GM12873 (cell line): ENCODE results near the gene SPRTN.

Source experiments
- CTCF ChIP-seq: IDR thresholded peaks from 2 replicates; pipeline ENCODE4 v1.5.1; 2012; ENCODE audit warnings: low read depth, mild to moderate bottlenecking, moderate library complexity, low read length, control low read depth; ENCODE audit not compliant: insufficient read depth; ENCODE audit errors: missing control alignments

Gene SPRTN

GRCh38 chr1:231326248-231326647, 11.8 kb upstream of the SPRTN start:
- TF ChIP-seq CTCF: no peak

- TF ChIP-seq CTCF: no peak
These were observed 10.5 kb upstream of the SPRTN start for GRCh38 chr1:231327617-231328016.

GRCh38 chr1:231329483-231329882, 8.6 kb upstream of the SPRTN start:
- no peak for TF ChIP-seq CTCF

GRCh38 chr1:231332761-231333160, 5.3 kb upstream of the SPRTN start:
- no peak for TF ChIP-seq CTCF

GRCh38 chr1:231334079-231334666, 3.9 kb upstream of the SPRTN start:
- no peak for TF ChIP-seq CTCF

GRCh38 chr1:231334952-231335351, 3.1 kb upstream of the SPRTN start:
- TF ChIP-seq CTCF: no peak

GRCh38 chr1:231335663-231336602, 2.2 kb upstream of the SPRTN start:
- TF ChIP-seq CTCF: no peak
